Liver (tissue), 9 donors: ENCODE data around the gene RPTOR. TPM values are rescaled to one million over a fixed set of nuclear protein-coding genes. Genes with fewer than 3 reads are reported as not detected.

Source experiments
- DNase-seq: peaks from one replicate; pipeline ENCODE4 v3.0.0-alpha.2; 2017; ENCODE audit warnings: low spot score
- H3K27ac ChIP-seq, 2 donors: one replicate each; pipeline ENCODE4 v1.7.0; 2013; ENCODE audit warnings: inconsistent platforms in 2 of 2, low read length in 2 of 2, control low read depth in 1 of 2, low read depth in 1 of 2, mild to moderate bottlenecking in 1 of 2
- H3K27me3 ChIP-seq, 4 donors: one replicate each; pipeline versions ENCODE4 v1.6.1 to v1.7.0; 2013; ENCODE audit warnings: low read length in 3 of 4, inconsistent platforms in 1 of 4, mild to moderate bottlenecking in 1 of 4, moderate library complexity in 1 of 4; ENCODE audit not compliant: control insufficient read depth in 4 of 4, insufficient read depth in 4 of 4
- H3K36me3 ChIP-seq, 4 donors: one replicate each; pipeline versions ENCODE4 v1.6.1 to v1.7.0; 2013; ENCODE audit warnings: low read length in 3 of 4, mild to moderate bottlenecking in 3 of 4, low read depth in 1 of 4, moderate library complexity in 1 of 4; ENCODE audit not compliant: control insufficient read depth in 4 of 4, insufficient read depth in 3 of 4
- H3K4me1 ChIP-seq, 4 donors: one replicate each; pipeline versions ENCODE4 v1.6.1 to v1.7.0; 2013; ENCODE audit warnings: low read length in 3 of 4, mild to moderate bottlenecking in 3 of 4, moderate library complexity in 1 of 4; ENCODE audit not compliant: control insufficient read depth in 4 of 4, insufficient read depth in 4 of 4
- H3K4me3 ChIP-seq, 3 donors: one replicate each; pipeline versions ENCODE4 v1.6.1 to v1.7.0; 2013; ENCODE audit warnings: low read length in 3 of 3, control low read depth in 1 of 3, low read depth in 1 of 3, mild to moderate bottlenecking in 1 of 3
- H3K9ac ChIP-seq, 2 donors: one replicate each; pipeline ENCODE4 v1.7.0; 2013; ENCODE audit warnings: low read length in 2 of 2, mild to moderate bottlenecking in 2 of 2, moderate library complexity in 2 of 2, control low read depth in 1 of 2, low read depth in 1 of 2
- H3K9me3 ChIP-seq, 4 donors: one replicate each; pipeline versions ENCODE4 v1.6.1 to v1.7.0; 2013; ENCODE audit warnings: low read length in 3 of 4; ENCODE audit not compliant: control insufficient read depth in 4 of 4
- EGR1 ChIP-seq, 2 donors: IDR thresholded peaks; 2 replicates each; pipeline ENCODE4 v1.6.1; 2016 to 2018; ENCODE audit warnings: antibody characterized with exemption in 2 of 2, low read depth in 2 of 2
- FOXA1 ChIP-seq: IDR thresholded peaks from 2 replicates; pipeline ENCODE4 v1.6.1; 2016; ENCODE audit warnings: antibody characterized with exemption
- FOXA2 ChIP-seq: IDR thresholded peaks from 2 replicates; pipeline ENCODE4 v1.6.1; 2016; ENCODE audit warnings: antibody characterized with exemption
- GABPA ChIP-seq, 2 donors: IDR thresholded peaks in 1 of 2; conservative IDR thresholded peaks in 1 of 2; 2 replicates each; pipeline ENCODE4 v1.6.1; 2016; ENCODE audit warnings: antibody characterized with exemption in 2 of 2, mild to moderate bottlenecking in 1 of 2, moderate library complexity in 1 of 2
- HNF4A ChIP-seq, 2 donors: conservative IDR thresholded peaks; 2 replicates each; pipeline ENCODE4 v1.6.1; 2016; ENCODE audit warnings: antibody characterized with exemption in 2 of 2, mild to moderate bottlenecking in 2 of 2
- HNF4G ChIP-seq: IDR thresholded peaks from 2 replicates; pipeline ENCODE4 v1.6.1; 2016; ENCODE audit warnings: antibody characterized with exemption
- JUND ChIP-seq, 2 donors: IDR thresholded peaks; 2 replicates each; pipeline ENCODE4 v1.6.1; 2016; ENCODE audit warnings: antibody characterized with exemption in 2 of 2
- NR2F2 ChIP-seq: IDR thresholded peaks from 2 replicates; pipeline ENCODE4 v1.6.1; 2016; ENCODE audit warnings: antibody characterized with exemption
- RAD21 ChIP-seq, 2 donors: IDR thresholded peaks; 2 replicates each; pipeline ENCODE4 v1.6.1; 2016; ENCODE audit warnings: antibody characterized with exemption in 2 of 2, mild to moderate bottlenecking in 2 of 2
- RXRA ChIP-seq, 2 donors: IDR thresholded peaks; 2 replicates each; pipeline ENCODE4 v1.6.1; 2017 to 2018; ENCODE audit warnings: antibody characterized with exemption in 2 of 2, mild to moderate bottlenecking in 1 of 2
- SP1 ChIP-seq: IDR thresholded peaks from 2 replicates; pipeline ENCODE4 v1.6.1; 2018; ENCODE audit warnings: antibody characterized with exemption, mild to moderate bottlenecking
- TAF1 ChIP-seq: conservative IDR thresholded peaks from 2 replicates; pipeline ENCODE4 v1.6.1; 2016; ENCODE audit warnings: antibody characterized with exemption, mild to moderate bottlenecking
- YY1 ChIP-seq: IDR thresholded peaks from 2 replicates; pipeline ENCODE4 v1.6.1; 2016; ENCODE audit warnings: antibody characterized with exemption, mild to moderate bottlenecking
- WGBS: extraction: QIAGEN DNeasy Blood & Tissue Kit; methylation state at CpG from one replicate; pipeline ENCODE4 v1.1.7; 2013; 5-methylcytosine and 5-hydroxymethylcytosine counted together
- polyA plus RNA-seq, 2 donors: library from polyadenylated mRNA; stranded (reverse) in 1 of 2; unstranded in 1 of 2; fragments of 200-250 nt in 1 of 2; fragments of >200 nt in 1 of 2; fragmentation: Nextera tagmentation in 1 of 2; extraction: Ambion mirVana in 1 of 2; gene quantifications; one replicate each; pipeline versions ENCODE4 v1.2.1 to v1.2.3, GENCODE V29; 2013 to 2015
- total RNA-seq, 2 donors: library from RNA; depleted of rRNA; stranded (reverse); fragments of >200 nt; gene quantifications; one replicate each; pipeline ENCODE4 v1.2.3, GENCODE V29; 2014
- TF ChIP-seq, protein P1 (sequence below): IDR thresholded peaks from 2 replicates; pipeline ENCODE4 v1.6.1; 2016; ENCODE audit warnings: antibody characterized with exemption
- TF ChIP-seq, protein P2 (sequence below): IDR thresholded peaks from 2 replicates; pipeline ENCODE4 v1.6.1; 2016; ENCODE audit warnings: antibody characterized with exemption
- TF ChIP-seq, protein P3 (sequence below): IDR thresholded peaks from 2 replicates; pipeline ENCODE4 v1.6.1; 2016; ENCODE audit warnings: antibody characterized with exemption
- TF ChIP-seq, protein P4 (sequence below): IDR thresholded peaks from 2 replicates; pipeline ENCODE4 v1.6.1; 2016; ENCODE audit warnings: antibody characterized with exemption, mild to moderate bottlenecking
- TF ChIP-seq, protein P5 (sequence below): fragments of 150-350 bp; IDR thresholded peaks from 2 replicates; pipeline ENCODE4 v1.5.1; 2017; ENCODE audit warnings: improper control_type of control experiment, low read depth, low read length; ENCODE audit not compliant: missing input control
- donor health status: healthy.
- donor health status: healthy.
- donor health status: healthy.
- donor health status: healthy.
- donor health status: healthy.

RPTOR gene
- total and polyA plus RNA-seq, 4 donors, result 4.8 to 25.4 (median 11.6) TPM

DNA sequence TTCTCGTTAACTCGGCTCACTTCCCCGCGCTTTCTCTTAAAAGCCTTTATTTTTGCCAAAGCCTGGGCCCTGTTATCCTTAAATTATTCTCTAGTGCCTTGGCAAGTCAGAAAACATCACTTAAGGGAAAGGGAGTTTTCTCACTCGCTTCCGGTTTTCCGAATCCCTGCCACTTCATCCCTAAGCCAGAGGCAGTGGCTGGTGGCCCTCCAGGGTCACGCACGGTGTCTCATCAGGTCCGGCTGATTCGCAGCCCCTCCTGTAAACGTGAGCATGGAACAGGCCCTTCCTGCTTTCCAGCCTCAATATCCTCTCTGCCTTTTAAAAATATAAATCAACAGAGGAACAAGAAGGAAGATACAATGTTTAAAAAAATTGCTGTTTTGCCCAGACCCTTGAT is 304.5 kb downstream of the RPTOR start:
- Histone ChIP-seq H3K9me3 (no peaks in the 10 kb centered on the region), H3K27ac (no peak overlapping the region), H3K9ac (no peak overlapping the region), H3K27me3 (no peaks in the 10 kb centered on the region), H3K36me3 (peaks cover 3 to 19% (median 7%) of the 10 kb centered on the region in 4 donors), H3K4me1 (no peaks in the 10 kb centered on the region), H3K4me3 (no peak overlapping the region)
- 99% methylated on average over 12 of the region's 12 CpGs for WGBS
- TF ChIP-seq, protein P1, sequence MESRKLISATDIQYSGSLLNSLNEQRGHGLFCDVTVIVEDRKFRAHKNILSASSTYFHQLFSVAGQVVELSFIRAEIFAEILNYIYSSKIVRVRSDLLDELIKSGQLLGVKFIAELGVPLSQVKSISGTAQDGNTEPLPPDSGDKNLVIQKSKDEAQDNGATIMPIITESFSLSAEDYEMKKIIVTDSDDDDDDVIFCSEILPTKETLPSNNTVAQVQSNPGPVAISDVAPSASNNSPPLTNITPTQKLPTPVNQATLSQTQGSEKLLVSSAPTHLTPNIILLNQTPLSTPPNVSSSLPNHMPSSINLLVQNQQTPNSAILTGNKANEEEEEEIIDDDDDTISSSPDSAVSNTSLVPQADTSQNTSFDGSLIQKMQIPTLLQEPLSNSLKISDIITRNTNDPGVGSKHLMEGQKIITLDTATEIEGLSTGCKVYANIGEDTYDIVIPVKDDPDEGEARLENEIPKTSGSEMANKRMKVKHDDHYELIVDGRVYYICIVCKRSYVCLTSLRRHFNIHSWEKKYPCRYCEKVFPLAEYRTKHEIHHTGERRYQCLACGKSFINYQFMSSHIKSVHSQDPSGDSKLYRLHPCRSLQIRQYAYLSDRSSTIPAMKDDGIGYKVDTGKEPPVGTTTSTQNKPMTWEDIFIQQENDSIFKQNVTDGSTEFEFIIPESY, result no peak
- TF ChIP-seq GABPA (IDR thresholded peaks at IDR 0.05 in 1 of 2, conservative IDR thresholded peaks at IDR 0.05 in 1 of 2), result no peak
- TF ChIP-seq, protein P2, sequence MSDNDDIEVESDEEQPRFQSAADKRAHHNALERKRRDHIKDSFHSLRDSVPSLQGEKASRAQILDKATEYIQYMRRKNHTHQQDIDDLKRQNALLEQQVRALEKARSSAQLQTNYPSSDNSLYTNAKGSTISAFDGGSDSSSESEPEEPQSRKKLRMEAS, result no peak
- TF ChIP-seq FOXA2, result no peak
- TF ChIP-seq HNF4G, result no peak
- TF ChIP-seq JUND (IDR thresholded peaks at IDR 0.05), result no peak
- TF ChIP-seq YY1, result no peak
- no peak for TF ChIP-seq NR2F2
- TF ChIP-seq HNF4A (conservative IDR thresholded peaks at IDR 0.05), result no peak
- TF ChIP-seq FOXA1, result no peak
- TF ChIP-seq SP1, result no peak
- TF ChIP-seq RXRA (IDR thresholded peaks at IDR 0.05), result no peak
- TF ChIP-seq, protein P3, sequence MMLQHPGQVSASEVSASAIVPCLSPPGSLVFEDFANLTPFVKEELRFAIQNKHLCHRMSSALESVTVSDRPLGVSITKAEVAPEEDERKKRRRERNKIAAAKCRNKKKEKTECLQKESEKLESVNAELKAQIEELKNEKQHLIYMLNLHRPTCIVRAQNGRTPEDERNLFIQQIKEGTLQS, result no peak
- TF ChIP-seq, protein P4, sequence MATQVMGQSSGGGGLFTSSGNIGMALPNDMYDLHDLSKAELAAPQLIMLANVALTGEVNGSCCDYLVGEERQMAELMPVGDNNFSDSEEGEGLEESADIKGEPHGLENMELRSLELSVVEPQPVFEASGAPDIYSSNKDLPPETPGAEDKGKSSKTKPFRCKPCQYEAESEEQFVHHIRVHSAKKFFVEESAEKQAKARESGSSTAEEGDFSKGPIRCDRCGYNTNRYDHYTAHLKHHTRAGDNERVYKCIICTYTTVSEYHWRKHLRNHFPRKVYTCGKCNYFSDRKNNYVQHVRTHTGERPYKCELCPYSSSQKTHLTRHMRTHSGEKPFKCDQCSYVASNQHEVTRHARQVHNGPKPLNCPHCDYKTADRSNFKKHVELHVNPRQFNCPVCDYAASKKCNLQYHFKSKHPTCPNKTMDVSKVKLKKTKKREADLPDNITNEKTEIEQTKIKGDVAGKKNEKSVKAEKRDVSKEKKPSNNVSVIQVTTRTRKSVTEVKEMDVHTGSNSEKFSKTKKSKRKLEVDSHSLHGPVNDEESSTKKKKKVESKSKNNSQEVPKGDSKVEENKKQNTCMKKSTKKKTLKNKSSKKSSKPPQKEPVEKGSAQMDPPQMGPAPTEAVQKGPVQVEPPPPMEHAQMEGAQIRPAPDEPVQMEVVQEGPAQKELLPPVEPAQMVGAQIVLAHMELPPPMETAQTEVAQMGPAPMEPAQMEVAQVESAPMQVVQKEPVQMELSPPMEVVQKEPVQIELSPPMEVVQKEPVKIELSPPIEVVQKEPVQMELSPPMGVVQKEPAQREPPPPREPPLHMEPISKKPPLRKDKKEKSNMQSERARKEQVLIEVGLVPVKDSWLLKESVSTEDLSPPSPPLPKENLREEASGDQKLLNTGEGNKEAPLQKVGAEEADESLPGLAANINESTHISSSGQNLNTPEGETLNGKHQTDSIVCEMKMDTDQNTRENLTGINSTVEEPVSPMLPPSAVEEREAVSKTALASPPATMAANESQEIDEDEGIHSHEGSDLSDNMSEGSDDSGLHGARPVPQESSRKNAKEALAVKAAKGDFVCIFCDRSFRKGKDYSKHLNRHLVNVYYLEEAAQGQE, result no peak
- TF ChIP-seq, protein P5, sequence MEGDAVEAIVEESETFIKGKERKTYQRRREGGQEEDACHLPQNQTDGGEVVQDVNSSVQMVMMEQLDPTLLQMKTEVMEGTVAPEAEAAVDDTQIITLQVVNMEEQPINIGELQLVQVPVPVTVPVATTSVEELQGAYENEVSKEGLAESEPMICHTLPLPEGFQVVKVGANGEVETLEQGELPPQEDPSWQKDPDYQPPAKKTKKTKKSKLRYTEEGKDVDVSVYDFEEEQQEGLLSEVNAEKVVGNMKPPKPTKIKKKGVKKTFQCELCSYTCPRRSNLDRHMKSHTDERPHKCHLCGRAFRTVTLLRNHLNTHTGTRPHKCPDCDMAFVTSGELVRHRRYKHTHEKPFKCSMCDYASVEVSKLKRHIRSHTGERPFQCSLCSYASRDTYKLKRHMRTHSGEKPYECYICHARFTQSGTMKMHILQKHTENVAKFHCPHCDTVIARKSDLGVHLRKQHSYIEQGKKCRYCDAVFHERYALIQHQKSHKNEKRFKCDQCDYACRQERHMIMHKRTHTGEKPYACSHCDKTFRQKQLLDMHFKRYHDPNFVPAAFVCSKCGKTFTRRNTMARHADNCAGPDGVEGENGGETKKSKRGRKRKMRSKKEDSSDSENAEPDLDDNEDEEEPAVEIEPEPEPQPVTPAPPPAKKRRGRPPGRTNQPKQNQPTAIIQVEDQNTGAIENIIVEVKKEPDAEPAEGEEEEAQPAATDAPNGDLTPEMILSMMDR, result no peak
- no peak for DNase-seq

DNA sequence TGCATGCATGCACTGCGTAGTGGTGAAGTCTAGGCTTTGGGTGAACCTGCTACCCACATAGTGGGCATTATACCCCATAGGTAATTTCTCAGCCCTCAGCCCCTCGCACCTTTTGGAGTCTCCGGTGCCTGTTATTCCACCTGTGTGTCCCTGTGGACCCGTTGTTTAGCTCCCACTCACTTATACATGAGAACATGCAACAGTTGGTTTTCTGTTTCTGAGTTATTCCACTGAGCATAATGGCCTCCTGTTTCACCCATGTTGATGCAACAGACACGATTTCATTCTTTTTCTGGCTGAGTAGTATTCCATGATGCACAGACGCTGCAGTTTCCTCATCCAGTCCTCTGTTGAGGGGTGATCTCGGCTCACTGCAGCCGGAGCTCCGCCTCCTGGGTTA is 305.5 kb downstream of the RPTOR start:
- Histone ChIP-seq H3K9me3 (no peaks in the 10 kb centered on the region), H3K27me3 (no peaks in the 10 kb centered on the region), H3K27ac (no peak overlapping the region), H3K4me3 (no peak overlapping the region), H3K9ac (no peak overlapping the region), H3K4me1 (no peaks in the 10 kb centered on the region), H3K36me3 (peaks cover 3 to 19% (median 7%) of the 10 kb centered on the region in 4 donors)
- DNase-seq, result no peak
- WGBS, result 98% methylated on average over 9 of the region's 9 CpGs
- TF ChIP-seq HNF4G (no peak), SP1 (no peak), GABPA (IDR thresholded peaks at IDR 0.05 in 1 of 2, conservative IDR thresholded peaks at IDR 0.05 in 1 of 2) (no peak), TAF1 (no peak), YY1 (no peak), FOXA1 (no peak), NR2F2 (no peak), JUND (IDR thresholded peaks at IDR 0.05) (no peak), EGR1 (IDR thresholded peaks at IDR 0.05; ENCODE audit: low read depth in 2 of 2) (no peak), RXRA (IDR thresholded peaks at IDR 0.05) (no peak), FOXA2 (no peak), RAD21 (IDR thresholded peaks at IDR 0.05) (no peak)
- TF ChIP-seq, protein P4, result no peak
- TF ChIP-seq, protein P1, result no peak
- TF ChIP-seq, protein P2, result no peak
